Heart left ventricle (tissue), 13 donors: ENCODE data around the gene CDH8.

Source experiments
- POLR2A ChIP-seq, 2 donors: fragments of 450-650 bp; IDR thresholded peaks; one replicate each; pipeline ENCODE4 v1.6.1; 2017; ENCODE audit warnings: antibody characterized with exemption in 2 of 2, mild to moderate bottlenecking in 2 of 2, moderate library complexity in 2 of 2
- TF ChIP-seq, protein P1 (sequence below), 12 donors: fragments of 200-600 bp; sonication (generic) in 4 of 12; IDR thresholded peaks; one replicate each; pipeline versions ENCODE4 v1.5.0 to v1.8.0; 2018 to 2022; ENCODE audit warnings: antibody characterized with exemption in 12 of 12, mild to moderate bottlenecking in 5 of 12
- donor health status: ischemic (EF 13 %, LVEDD 7.1; RV severe dilation, severe dysfunction).
- donor health status: DM: no; HTN: yes; CAD: no.
- donor health status: DM: no; HTN: no; CAD: no.
- donor health status: ischemic (EF 25% LVEDD 6.9; RV normal size, moderate dysfunction).
- donor health status: ischemic (EF 25% LVEDD 5.7; RV mildly dilated, moderate dysfunction).
- donor health status: ischemic (EF 35%, LVEDD 5.7; RV mildly dilated, moderate dysfunction).
- donor health status: nonischemic (EF 11% LVEDD 7.7; RV severe dilation, severe dysfunction).
- donor health status: DM: yes; HTN: yes; CAD: no.
- donor health status: PGD.
- donor health status: ischemic (EF 29% LVEDD 5.4; RV normal size, mild dysfunction).
- donor health status: nonischemic (EF 23%, LVEDD 6.1; RV moderate dilation, normal function).

DNA sequence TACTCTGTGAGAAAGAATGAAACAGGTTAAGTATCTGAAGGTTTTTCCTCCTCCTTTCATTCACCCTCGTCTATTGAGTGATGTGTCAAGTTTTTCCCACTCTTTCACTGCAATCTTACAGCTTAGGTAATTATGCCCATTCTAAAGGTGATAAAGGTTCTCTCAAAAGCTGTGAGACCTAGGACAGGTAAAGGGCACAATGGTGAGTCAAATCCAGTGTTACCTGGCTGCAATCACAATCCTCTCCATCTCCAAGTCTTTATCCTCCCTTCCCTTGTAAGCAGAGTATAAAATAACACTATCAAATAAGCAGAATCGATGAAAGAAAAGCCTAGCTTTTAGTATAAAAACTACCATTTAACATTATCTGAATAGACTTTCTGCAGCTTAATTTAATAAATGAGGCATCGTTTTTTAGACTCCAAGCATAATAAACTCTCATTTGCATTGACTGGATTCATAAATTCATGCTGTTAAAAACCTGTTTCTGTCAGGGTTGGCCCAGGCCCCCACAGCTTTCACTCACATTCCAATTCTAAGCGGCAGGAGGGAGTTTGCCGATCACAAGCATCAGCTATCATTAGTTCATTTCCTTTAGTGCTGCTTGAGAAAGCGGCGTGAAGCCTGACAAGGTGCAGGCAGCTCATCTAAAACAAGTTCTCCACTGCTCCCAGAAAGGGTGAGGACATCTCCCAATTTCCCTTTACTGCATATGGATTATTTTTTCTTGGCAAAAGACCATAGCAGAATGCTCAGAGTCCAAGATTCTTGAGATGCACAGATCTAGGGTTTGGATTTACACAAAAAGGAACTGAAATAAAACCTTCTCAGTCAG lies 67.8 kb downstream of the CDH8 start:
- TF ChIP-seq, protein P1, sequence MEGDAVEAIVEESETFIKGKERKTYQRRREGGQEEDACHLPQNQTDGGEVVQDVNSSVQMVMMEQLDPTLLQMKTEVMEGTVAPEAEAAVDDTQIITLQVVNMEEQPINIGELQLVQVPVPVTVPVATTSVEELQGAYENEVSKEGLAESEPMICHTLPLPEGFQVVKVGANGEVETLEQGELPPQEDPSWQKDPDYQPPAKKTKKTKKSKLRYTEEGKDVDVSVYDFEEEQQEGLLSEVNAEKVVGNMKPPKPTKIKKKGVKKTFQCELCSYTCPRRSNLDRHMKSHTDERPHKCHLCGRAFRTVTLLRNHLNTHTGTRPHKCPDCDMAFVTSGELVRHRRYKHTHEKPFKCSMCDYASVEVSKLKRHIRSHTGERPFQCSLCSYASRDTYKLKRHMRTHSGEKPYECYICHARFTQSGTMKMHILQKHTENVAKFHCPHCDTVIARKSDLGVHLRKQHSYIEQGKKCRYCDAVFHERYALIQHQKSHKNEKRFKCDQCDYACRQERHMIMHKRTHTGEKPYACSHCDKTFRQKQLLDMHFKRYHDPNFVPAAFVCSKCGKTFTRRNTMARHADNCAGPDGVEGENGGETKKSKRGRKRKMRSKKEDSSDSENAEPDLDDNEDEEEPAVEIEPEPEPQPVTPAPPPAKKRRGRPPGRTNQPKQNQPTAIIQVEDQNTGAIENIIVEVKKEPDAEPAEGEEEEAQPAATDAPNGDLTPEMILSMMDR (IDR thresholded peaks at IDR 0.05): no peak
- TF ChIP-seq POLR2A (IDR thresholded peaks at IDR 0.05): no peak
